IPS-18c (cell line): ENCODE data around the gene PRKRA.

Experiments used
- H3K4me3 ChIP-seq: 2 replicates; pipeline ENCODE4 v1.7.0; 2013; ENCODE audit warnings: low read depth, mild to moderate bottlenecking, low read length, moderate library complexity; ENCODE audit not compliant: insufficient read depth
- H3K9me3 ChIP-seq: one replicate; pipeline ENCODE4 v1.6.1; 2013; ENCODE audit warnings: mild to moderate bottlenecking, low read length, moderate library complexity; ENCODE audit not compliant: control insufficient read depth, insufficient read depth

Gene PRKRA

DNA sequence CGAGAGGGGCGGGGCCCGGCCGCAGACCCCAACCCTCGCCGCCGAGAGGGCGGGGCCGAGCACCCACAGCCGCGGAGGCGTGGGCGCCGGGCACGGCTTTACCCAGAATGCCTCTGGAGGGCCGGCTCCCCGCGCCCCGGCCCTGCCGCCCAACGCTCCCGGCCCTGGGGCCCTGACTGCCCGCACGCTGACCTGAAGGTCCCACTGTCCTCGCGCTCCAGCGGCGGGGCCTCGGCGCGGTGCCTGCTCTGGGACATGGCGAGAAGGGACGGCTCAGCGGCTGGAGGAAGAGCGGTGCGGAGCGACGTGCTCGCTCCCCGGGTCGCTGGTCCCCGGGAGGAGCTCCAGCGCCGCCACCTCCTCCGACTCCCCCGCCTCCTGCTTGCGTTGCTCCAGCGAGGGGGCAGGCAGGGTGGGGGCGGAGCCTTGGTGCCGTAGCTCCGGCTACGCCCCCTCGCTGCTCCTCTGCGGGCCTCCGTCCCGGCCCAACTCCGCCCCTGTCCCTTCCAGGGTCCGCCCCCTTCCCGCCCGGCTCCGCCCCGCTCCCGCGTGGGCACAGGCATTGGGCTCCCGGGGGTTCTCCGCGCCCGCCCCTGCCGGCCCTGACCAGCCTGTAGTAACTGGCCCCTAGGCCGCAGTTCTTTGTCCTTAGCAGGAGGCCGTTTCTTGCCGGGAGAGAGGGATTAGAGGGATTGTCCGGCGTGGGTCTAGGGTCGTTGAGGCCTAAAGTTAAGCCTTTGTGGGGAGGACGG, at the start of gene PRKRA, which contains the start of gene PJVK:
Gene PRKRA, minus strand, starts transcription at position 402 of the 752 bp plus-strand sequence. Its CDS starts 145 bp downstream, at position 257.
Gene PJVK, plus strand, starts transcription at position 605 of the 752 bp plus-strand sequence. CDS start 2,032 bp downstream, outside the sequence.
- Histone ChIP-seq H3K4me3 (peak within 1 kb of the TSS; percentile 64), H3K9me3 (peaks cover 2% of the 10 kb centered on the region)

GRCh38 chr2:178499640-178500039, 48.7 kb upstream of the PRKRA start:
- no peaks in the 10 kb centered on the region for H3K9me3 ChIP-seq
- H3K4me3 ChIP-seq: no peak overlapping the region

- no peaks in the 10 kb centered on the region for H3K9me3 ChIP-seq
- H3K4me3 ChIP-seq: no peak overlapping the region
Measured at GRCh38 chr2:178498137-178498536, 47.2 kb upstream of the PRKRA start.

DNA sequence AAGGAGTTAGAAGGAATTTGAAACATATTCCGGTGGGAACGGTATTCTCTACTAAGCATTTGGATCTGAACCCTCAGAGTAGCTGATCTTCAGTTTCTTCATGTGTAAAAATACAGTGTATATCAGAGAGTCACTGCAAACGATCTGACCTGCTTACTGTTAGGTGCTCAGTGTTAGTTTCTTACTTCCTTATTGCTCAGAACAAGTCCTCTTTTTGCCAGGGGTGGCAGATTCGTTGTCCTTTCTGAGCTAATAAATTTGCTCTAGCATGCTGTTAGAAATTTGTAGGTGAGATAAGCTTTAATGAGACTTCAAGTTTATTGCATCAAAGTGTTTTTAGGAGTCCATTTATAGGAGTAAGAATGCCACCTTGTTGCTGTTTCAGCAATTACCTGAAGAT, 45.1 kb upstream of the PRKRA start:
- H3K9me3 ChIP-seq: no peaks in the 10 kb centered on the region

GRCh38 chr2:178491612-178492011, 40.6 kb upstream of the PRKRA start:
- H3K4me3 ChIP-seq: no peak overlapping the region
- H3K9me3 ChIP-seq: no peaks in the 10 kb centered on the region

More for the DNA sequence above, 45.1 kb upstream of the PRKRA start:
- H3K4me3 ChIP-seq: no peak overlapping the region

GRCh38 chr2:178485356-178485755, 34.4 kb upstream of the PRKRA start:
- no peaks in the 10 kb centered on the region for H3K9me3 ChIP-seq
- H3K4me3 ChIP-seq: no peak overlapping the region

DNA sequence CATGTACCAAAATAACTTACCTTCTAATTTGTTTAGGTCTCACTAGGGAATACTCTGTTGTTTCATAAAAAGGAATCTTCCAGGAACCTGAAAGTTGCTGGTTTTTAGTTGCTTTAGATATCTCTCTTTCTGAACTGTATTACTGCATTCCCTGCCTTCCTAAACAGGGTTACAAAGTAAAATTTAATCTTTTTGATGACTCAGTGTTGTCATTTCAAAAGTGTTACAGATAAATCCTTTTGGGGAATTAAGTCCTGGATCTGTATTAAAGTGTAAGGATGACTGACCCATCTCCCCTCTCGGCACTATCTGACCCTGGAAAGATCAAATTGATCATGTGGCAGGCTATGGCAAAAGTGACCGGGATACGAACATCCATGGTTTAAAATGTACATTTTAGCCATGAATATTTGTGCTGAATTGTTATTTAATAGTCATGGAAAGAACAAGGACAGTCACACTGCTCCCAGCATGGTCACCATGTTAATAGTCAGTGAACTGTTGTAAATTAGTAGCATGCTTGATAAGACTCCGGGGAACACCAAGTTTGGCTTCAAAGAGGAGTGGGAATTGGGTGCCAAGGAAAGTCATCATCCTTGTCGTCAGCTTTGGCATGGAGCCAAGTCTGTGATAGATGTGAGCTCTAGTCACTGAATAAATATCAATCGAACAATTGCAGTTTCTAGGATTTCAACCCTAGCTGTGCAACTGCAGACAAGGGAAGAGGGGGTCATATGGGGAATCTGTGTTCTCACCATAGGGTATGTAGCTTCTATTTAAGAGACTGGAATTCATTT, 33.5 kb upstream of the PRKRA start:
- Histone ChIP-seq H3K9me3 (no peaks in the 10 kb centered on the region), H3K4me3 (no peak overlapping the region)

DNA sequence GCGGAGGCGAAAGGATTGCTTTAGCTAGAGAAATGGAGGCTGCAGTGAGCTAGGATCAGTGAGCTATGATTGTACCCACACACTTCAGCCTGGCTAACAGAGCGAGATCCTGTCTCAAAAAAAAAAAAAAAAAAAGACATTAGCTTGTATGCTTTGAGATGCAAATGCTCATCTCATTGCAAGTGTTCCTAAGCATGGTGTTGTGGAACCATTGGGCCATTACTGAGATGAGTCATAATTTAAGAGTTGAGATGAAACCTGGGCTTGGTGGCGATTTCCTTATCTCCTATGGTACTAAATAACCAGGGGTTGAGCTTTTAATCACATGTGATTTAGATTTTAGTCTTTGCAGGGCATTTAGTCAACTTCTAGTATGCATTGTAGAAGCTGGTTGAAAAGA, 31.5 kb upstream of the PRKRA start:
- no peak overlapping the region for H3K4me3 ChIP-seq
- no peaks in the 10 kb centered on the region for H3K9me3 ChIP-seq

DNA sequence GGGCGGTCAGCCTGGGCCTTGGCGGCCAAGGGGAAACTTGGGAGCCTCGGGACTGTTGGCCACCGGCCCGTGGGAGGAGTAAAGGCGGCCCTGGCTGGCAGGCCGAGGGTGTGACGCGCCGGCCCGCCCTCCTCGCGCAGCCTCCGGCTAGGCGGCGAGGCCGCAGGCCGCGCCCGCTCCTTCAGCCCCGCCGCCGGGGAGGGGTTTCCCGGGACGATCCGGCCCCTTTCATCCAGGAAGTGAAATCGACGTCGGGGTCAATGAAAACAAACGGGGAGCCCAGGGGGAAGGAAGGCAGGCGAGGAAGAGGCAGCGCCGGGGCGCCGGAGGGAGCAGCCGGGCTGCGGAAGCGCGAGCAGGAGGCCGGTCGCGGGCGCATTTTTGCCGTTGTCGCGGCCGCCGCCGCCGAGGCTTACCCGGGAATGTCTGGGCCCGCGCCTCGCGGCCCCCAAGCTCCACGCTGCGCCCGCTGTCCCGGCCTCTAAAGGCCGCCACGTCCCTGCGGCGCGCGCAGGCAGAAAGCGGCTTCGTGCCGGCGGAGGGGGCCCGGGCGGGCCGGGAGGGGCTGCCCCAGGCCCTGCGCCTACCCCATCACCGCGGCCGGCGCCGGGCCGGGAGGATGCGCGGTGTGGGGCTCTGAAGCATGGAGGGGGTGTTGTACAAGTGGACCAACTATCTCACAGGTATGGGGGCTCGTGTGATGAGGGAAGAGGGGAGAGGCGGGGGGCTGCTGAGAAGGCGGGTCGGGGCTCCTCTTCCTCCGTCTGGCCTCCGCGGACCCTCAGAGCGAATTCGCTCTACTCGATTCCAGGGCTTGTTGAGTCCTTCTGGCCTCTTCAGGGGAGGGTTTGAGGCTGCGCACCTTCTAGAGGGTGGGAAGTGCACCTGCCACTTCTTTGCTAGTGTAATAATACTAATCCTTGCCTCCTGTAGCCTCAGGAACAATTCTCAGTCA, 29.5 kb upstream of the PRKRA start, which contains the start of gene PLEKHA3:
Gene PLEKHA3, plus strand, starts transcription at position 231 of the 955 bp plus-strand sequence. Its CDS starts 413 bp downstream, at position 644.
- Histone ChIP-seq H3K9me3 (no peaks in the 10 kb centered on the region), H3K4me3 (peak within 1 kb of the TSS; percentile 62)

- Histone ChIP-seq H3K9me3 (no peaks in the 10 kb centered on the region), H3K4me3 (peak overlapping the region; percentile 62)
Measured at GRCh38 chr2:178479758-178480226, 28.8 kb upstream of the PRKRA start.

- H3K4me3 ChIP-seq: peak overlapping the region; percentile 71; the same call in 1 of the 2 replicates
- H3K9me3 ChIP-seq: no peaks in the 10 kb centered on the region
Measured at GRCh38 chr2:178479275-178479616, 28.3 kb upstream of the PRKRA start.

DNA sequence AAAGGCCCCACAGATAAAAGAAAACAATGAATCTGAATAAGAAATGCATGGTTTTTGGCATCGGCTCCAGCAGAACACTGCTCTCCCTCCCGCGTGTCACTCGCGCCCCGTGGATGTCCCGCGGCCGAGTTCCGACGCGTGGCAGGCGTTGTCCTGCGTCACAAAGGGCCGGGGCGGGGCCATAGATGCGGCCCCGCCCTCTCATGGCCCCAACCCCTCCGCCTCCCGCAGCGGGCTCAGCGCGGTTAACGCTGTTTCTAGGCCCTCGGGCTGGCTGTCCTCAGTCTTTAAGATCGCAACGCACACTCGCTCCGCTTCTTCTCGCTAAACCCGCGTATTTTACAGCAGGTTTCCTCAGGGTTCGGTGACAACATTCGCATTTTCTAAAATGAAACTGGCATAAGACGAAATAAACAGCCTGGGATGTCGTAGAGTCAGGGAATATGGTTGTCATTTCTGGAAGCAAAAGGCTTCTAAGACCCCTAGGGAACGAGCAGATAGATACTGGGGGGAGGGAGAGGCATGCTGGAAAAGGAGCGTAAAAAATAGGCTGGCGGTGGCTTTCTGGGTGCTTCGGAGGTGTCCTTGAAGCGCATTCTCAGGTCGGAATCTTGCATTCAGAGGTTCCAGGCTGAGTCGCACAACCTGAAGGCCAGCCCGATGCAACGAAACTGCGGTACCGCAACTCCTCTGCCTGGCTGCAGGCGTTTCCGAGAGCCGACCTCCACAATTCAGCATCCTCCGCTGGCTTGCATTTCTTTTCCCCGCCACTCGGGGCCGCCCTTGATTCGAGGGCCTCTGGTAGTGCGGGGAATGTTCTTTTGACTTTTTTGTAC, 27.7 kb upstream of the PRKRA start, which contains the start of gene FKBP7:
Gene FKBP7, minus strand, starts transcription at position 162 of the 836 bp plus-strand sequence. Its CDS starts 101 bp downstream, at position 61.
- Histone ChIP-seq H3K9me3 (no peaks in the 10 kb centered on the region), H3K4me3 (peak within 1 kb of the TSS; percentile 71)

DNA sequence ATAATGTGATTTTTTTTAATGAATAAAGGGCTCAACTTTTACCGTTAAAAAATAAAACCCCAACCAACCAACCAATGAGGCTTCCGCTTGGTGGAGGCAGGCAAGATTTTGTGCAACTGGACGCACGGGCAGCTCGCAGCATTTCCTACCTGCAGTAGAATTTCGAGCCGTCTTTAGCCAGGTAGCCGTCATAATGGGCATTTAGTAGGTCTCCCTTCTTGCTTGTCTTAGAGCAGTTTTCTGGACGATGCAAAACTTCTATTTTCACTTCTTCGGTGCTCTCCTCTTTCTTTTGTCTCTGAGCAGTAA, 27.1 kb upstream of the PRKRA start:
- Histone ChIP-seq H3K9me3 (no peaks in the 10 kb centered on the region), H3K4me3 (peak overlapping the region; percentile 71)

GRCh38 chr2:178477443-178478129, 26.6 kb upstream of the PRKRA start:
- H3K9me3 ChIP-seq: no peaks in the 10 kb centered on the region
- peak overlapping the region; percentile 71; the same call in 1 of the 2 replicates for H3K4me3 ChIP-seq

DNA sequence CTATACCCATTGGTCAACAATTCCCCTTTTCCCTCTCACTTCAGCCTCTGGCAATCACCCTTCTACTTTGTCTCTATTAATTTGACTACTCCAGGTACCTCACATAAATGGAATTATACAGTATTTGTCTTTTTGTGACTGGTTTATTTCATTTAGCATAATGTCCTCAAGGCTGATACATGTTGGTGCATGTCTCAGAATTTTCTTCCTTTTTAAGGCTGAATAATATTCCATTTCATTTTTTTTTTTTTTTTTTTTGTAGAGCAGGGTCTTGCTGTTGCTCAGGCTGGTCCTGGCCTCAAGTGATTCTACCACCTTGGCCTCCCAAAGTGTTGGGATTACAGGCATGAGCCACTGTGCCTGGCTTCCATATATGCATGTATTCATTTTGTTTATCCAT, 25.5 kb upstream of the PRKRA start:
- no peak overlapping the region for H3K4me3 ChIP-seq

GRCh38 chr2:178474560-178474959, 23.6 kb upstream of the PRKRA start:
- H3K9me3 ChIP-seq: no peaks in the 10 kb centered on the region
- no peak overlapping the region for H3K4me3 ChIP-seq

More for the DNA sequence above, 25.5 kb upstream of the PRKRA start:
- no peaks in the 10 kb centered on the region for H3K9me3 ChIP-seq
